HG03064 (cell line): ENCODE data around the gene TAF4.
"Not testable (repeated sequence)": the region's sequence is repeated elsewhere in the genome, so short reads cannot be mapped to it uniquely, and the experiment has no call there.

Source experiments
- ATAC-seq: cut with Tn5 transposase; IDR thresholded peaks from one replicate; pipeline ENCODE4 v1.9.1; 2021; ENCODE audit warnings: low read depth; ENCODE audit not compliant: unreplicated experiment

TAF4 gene

GRCh38 chr20:61949714-61950640 is 115.7 kb downstream of the TAF4 start:
- no peak for ATAC-seq

- ATAC-seq = no peak
These were observed 116.3 kb downstream of the TAF4 start for GRCh38 chr20:61949363-61949713.

GRCh38 chr20:61948586-61949362 is 116.9 kb downstream of the TAF4 start:
- no peak for ATAC-seq

DNA sequence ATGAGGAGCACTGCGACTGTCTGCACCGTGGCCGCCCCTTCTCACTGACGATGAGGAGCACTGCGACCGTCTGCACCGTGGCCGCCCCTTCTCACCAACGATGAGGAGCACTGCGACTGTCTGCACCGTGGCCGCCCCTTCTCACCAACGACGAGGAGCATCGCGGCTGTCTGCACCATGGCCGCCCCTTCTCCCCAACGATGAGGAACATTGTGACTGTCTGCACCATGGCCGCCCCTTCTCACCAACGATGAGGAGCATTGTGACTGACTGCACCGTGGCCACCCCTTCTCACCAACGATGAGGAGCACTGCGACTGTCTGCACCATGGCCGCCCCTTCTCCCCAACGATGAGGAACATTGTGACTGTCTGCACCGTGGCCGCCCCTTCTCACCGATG is 117.6 kb downstream of the TAF4 start:
- not testable (repeated sequence) for ATAC-seq

DNA sequence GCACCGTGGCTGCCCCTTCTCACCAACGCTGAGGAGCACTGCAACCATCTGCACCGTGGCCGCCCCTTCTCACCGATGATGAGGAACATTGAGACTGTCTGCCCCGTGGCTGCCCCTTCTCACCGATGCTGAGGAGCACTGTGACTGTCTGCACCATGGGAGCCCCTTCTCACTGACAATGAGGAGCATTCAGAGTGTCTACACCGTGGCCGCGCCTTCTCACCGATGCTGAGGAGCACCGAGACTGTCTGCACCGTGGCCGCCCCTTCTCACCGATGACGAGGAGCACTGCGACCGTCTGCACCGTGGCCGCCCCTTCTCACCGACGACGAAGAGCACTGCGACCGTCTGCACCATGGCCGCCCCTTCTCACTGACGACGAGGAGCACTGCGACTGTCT is 120.2 kb downstream of the TAF4 start:
- not testable (repeated sequence) for ATAC-seq

GRCh38 chr20:61944967-61945366 is 120.7 kb downstream of the TAF4 start:
- ATAC-seq = not testable (repeated sequence)

- ATAC-seq = no peak
These were observed 123.2 kb downstream of the TAF4 start for GRCh38 chr20:61942526-61942925.

- ATAC-seq = no peak
These were observed 123.8 kb downstream of the TAF4 start for GRCh38 chr20:61941721-61942405.

DNA sequence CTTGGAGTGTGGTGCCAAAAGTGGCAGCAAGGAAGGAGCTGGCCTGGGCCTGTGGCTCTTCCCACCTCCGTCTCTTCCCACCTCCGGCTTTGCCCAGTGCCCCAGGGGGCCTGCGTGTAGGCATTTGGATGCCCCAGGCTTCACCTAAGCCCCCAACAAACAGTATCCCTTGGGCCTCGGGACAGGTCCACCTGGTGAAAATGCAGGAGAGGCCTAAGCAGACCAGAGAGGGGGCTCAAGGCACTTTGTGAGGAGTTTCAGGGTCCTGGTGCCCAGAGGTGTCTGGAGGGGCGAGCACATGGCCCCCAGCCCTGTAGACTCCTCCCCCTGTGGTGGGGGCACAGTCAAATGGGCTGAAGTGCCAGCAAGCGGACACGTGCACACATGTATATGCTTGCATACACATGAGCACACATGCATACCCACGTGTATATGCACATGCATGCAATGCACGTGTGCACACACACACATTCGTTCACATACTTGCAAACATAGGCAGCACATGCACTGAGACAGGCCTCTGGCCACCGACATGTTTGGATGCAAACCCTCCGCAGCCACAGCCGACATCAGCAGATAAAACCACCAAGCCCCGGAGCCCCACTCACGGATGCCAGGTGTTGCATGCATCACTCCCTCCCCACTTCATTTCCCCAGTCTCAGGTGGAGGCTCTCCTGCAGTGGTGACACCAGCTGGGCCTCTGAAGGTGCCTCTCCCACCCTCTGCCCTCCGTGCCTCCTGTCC is 124.5 kb downstream of the TAF4 start:
- ATAC-seq = no peak

DNA sequence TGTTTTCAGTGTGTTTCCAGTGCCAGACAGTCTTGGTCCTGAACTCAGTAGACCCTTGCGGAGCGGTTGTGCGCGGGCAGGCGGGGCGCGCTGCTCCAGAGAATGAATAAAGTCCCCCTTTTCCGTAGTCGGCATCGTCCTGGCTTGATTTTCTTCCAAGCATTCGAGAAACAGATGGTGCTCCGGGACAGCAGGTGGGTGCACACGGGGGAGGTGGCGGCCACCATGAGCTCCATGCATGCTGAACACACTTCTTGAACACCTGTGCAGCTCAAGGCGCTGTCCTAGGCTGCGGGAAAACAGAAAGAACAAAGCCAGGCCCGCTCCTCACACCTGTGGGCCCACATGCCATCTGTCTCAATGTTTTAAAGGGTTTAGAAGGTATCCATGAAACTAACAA is 125.2 kb downstream of the TAF4 start:
- ATAC-seq = no peak

- no peak for ATAC-seq
These were observed 125.9 kb downstream of the TAF4 start for GRCh38 chr20:61939691-61940360.

DNA sequence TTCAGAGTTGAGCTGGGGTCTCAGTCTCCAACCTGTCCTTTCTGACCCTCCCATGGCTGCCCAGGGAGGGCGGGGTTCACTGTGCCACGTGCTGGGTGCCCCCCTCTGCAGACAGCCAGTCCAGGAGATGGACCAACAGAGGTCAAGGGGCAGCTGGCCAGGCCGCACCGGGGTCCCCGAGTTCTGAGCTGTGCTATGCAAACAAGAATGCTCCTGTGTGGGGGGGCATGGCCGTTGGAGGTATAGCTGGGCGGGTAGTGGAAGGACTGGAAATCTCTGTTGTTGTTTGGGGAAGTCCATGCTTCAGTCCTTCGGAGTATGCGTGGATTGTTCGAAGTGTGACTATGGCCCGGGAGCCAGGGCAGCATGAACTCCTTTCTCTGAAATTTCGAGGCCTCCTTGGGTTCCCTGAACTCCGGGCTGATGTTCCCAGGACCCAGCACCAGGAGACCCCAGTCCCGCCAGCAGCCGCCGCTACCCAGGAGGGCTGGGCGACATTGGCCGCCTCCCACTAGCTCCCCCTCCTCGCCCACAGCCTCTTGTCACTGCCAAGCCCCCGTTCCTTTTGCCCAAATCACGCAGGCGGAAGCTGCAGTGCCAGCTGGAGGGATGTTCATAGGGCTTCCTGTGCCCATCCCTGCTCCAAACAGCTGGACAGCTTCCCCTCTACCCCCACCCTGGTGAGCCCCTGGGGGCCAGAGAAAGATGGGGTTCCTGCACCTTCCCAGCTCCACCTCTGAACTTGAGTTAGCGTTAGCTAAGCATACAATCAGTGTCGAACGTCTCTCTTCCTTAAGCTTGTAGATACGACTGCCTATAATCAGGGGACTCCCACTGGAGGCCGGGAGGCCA is 126.6 kb downstream of the TAF4 start:
- no peak for ATAC-seq

DNA sequence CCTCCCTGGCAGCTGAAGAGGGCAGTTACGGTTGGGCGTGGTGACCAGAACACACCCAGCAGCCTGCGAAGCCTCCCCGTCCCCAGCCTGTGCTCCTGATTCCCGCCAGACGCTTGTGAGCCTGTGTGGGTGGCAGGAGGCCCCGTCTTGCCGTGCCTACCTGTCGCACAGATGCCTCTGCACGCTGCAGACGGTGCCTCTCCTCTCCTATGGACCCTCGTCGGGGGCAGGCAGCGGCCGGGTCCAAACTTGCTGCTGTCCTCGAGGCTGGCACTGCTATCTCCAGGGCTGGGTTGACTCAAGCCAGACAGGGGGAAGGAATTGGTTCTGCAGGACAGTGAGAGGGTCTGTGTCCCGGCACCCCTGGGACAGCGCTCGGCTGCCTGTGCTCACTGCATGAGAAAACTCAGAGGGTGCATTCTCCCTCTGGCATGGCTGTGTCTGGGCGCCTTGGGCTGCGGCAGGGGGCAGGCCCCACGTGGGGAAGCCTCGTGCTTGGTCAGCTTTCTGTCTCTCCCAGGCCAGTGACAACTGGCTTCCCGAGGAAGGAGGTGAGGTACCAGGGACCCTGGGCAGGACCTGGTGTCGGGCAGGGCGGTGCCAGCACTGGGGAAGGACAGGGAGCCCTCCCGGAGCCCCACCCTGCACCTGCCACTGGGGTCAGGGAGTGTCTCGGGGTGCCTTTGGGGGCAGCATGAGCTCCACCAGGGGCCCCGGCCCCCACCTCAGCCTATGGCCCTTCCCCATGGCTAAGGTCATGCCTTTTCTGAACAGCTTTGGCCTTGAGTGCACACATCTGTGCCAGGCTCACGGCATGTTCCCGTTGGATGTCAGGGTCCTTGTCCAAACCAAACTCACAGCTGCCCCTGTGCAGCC is 127.5 kb downstream of the TAF4 start:
- no peak for ATAC-seq

- no peak for ATAC-seq
These were observed 128.3 kb downstream of the TAF4 start for GRCh38 chr20:61937146-61937962.

DNA sequence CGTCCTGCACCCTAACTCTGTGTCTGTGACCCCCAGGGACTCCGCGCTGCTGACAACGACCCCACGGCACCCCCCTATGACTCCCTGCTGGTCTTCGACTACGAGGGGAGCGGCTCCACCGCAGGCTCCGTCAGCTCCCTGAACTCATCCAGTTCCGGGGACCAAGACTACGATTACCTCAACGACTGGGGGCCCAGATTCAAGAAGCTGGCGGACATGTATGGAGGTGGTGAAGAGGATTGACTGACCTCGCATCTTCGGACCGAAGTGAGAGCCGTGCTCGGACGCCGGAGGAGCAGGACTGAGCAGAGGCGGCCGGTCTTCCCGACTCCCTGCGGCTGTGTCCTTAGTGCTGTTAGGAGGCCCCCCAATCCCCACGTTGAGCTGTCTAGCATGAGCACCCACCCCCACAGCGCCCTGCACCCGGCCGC is 129.0 kb downstream of the TAF4 start:
- ATAC-seq = no peak

- no peak for ATAC-seq
These were observed 129.6 kb downstream of the TAF4 start for GRCh38 chr20:61935926-61936700.
